GM15510 (cell line): ENCODE results near the gene HELQ.

ENCODE experiments used
- POLR2A ChIP-seq: IDR thresholded peaks from 3 replicates; pipeline ENCODE4 v1.6.1; 2011; ENCODE audit warnings: borderline replicate concordance; ENCODE audit not compliant: insufficient read length; ENCODE audit errors: extremely low read depth

The HELQ gene

DNA sequence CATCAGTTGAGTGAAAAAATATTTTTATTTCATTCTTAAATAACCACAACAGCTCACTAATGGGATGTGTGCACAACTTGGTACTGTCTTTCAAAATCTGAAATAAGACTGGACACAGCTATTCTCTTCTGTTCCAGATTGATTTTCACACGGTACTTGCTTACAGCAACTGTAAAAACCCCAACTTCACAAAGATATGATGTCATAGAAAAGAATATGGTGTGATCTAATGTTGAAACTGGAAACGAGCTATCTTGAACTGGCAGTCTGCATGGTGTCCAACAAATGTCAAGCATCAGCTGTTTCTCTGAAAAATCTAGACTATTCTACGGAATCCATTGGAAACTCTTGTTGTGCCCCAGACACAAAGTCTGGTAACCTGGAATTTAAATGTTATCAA lies 14.7 kb downstream of the HELQ start:
- TF ChIP-seq POLR2A, result no peak

DNA sequence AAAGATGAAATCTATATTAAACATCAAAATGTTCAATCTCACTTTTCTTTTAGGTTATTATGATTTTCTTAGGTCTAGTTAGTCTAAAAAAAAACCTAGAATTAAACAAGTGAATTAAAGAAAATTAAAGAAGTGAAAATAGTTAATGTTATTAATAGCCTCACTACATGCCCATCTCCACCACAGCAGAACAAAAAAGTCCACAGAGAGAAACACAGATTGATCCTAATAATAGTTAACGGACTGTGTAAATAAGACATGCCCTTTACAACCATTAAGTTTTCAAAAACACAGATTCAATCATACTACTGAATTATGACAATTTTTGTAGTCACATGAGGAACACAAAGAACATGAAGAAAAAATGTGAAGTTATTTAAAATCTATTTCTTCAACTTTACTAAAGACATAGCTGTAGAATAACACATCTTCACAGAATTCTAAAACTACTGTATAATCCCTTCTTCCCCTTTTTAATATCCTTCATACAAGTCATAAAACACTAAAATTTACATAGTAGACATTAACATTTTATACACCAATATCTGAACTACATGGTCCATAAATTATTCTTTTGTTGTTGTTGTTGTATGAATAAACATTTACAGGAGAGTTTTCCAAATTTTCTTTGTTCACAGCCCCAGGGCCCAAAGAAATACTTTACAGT lies 15.3 kb downstream of the HELQ start:
- no peak for TF ChIP-seq POLR2A

DNA sequence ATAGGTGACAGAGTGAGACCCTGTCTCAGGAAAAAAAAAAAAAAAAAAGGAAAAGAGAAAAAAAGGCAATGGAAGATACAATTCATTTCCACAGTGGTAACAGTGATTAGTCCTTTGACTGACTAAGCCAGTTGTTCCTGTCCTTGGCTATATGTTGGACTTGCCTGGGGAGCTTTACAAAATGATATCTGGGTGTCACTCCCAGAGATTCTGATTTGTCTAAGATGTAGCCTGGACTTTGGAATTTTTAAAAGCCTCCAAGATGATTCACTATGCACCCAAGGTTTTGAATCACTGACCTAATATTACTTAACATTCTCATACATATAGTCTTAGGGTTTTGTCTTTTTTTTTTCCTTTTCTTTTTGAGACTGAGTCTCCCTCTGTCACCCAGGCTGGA lies 16.9 kb downstream of the HELQ start:
- no peak for TF ChIP-seq POLR2A

DNA sequence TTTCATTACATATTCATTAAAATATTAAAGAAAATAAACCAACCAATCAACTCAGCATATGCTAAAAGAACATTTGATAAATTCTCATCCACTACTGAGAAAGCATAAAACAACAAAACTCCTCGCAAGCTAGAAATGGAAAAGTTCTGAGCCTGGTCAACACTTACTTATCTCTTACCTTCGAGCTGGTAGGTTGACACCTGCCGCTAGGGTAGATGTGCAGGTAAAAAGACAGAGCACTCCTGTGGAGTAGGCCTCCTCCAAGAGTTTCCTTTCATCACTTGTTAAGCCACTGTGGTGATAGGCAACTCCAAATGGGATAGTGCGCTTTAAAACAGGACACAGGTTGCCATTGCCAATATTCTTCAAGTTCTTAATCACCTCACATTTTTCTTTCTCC lies 18.9 kb downstream of the HELQ start:
- no peak for TF ChIP-seq POLR2A

- TF ChIP-seq POLR2A, result no peak
Observed at GRCh38 chr4:83431200-83431599, 24.4 kb downstream of the HELQ start.

- no peak for TF ChIP-seq POLR2A
Observed at GRCh38 chr4:83418211-83418610, 37.4 kb downstream of the HELQ start.

DNA sequence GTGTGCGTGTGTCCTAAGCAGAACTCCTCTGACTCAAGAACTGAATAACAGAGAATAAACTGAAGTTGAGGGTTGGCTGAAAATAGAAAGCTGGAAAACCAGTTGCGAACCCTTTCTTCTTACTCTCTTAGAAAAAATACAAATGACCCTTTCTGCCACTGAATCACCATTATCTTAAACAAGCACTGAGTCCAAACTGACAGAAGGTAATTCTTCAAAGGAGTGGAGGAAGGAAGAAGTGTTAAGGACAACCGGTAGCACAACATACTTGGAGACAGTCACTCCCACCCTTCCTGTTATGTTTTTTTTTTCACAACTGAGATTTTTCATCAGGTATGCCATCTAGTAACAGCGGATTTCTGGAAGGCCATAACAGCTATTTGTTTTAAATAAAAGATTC lies 38.1 kb downstream of the HELQ start:
- TF ChIP-seq POLR2A, result no peak

- no peak for TF ChIP-seq POLR2A
Observed at GRCh38 chr4:83413676-83414075, 41.9 kb downstream of the HELQ start.

- no peak for TF ChIP-seq POLR2A
Observed at GRCh38 chr4:83408908-83409307, 46.7 kb downstream of the HELQ start.

GRCh38 chr4:83405844-83406816 lies 49.5 kb downstream of the HELQ start:
- no peak for TF ChIP-seq POLR2A

GRCh38 chr4:83393908-83394307 lies 61.7 kb downstream of the HELQ start:
- TF ChIP-seq POLR2A, result no peak

- TF ChIP-seq POLR2A, result no peak
Observed at GRCh38 chr4:83392562-83392961, 63.1 kb downstream of the HELQ start.

GRCh38 chr4:83390944-83391343 lies 64.7 kb downstream of the HELQ start:
- TF ChIP-seq POLR2A, result no peak

DNA sequence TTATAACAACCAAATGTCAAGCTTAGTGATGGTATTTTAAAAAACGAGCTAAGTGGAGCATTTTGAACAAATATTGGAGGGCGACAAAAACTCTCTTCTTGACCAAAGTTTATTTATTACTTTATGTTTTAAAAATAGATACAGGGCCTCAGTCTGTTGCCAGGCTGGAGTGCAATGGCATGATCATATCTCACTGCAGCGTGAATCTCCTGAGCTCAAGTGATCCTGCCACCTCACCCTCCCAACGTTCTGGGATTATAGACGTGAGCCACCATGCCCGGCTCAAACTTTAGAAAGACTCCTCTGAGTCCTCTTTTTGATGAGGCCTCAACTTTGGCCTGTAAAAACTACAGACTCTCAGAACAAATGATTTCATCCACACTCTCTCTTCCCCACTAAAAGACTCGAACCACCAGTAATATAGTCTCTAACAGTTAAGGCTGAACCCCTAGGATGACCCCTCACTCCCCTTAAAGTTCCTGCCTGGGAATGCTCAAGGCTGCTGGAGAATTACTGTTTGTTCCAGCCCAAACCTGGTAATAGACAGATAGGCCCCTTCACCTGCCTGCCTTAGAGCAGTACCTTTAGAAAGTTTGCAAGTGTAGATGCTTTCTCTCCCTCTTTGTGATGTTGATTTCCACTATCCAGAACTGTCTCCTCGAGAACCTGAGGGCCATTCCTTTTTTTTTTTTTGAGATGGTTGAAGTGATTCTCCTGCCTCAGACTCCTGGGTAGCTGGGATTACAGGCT lies 65.7 kb downstream of the HELQ start:
- TF ChIP-seq POLR2A, result no peak

DNA sequence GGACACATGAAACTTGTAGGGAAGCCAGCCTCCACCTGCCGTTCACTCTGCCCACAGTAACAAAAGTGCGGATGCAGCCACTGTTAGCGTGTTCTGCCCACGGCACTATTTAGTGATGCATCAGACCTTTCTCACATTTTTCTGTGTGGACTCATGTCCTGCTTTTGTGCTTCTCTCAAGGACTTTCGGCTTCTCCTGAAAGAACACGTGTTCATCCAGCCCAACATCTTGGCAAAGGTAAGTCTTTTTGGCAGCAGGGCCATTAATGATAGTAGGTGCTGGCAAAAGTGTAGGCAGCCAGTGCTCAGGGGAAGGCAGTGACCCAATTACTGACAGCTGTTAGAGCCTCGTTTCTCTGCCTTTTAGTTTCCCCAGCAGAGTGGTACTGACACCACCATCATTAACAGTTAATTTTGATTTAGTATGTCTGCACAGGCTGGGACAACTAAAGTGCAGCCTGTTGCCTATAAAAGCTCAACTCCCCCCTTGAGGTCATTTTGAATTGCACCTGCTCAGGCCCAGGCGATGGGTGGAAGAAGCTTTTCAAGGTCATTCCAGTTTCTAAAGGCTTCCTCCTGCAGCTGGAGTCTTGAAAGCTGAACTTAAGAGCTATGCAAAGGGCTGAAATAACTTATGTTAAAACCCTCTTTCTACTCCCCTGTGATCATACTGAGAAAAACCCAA lies 66.4 kb downstream of the HELQ start:
- no peak for TF ChIP-seq POLR2A

- TF ChIP-seq POLR2A, result no peak
Observed at GRCh38 chr4:83388313-83388676, 67.3 kb downstream of the HELQ start.
